ENCODE results near the gene TTC3.

TTC3 gene

DNA sequence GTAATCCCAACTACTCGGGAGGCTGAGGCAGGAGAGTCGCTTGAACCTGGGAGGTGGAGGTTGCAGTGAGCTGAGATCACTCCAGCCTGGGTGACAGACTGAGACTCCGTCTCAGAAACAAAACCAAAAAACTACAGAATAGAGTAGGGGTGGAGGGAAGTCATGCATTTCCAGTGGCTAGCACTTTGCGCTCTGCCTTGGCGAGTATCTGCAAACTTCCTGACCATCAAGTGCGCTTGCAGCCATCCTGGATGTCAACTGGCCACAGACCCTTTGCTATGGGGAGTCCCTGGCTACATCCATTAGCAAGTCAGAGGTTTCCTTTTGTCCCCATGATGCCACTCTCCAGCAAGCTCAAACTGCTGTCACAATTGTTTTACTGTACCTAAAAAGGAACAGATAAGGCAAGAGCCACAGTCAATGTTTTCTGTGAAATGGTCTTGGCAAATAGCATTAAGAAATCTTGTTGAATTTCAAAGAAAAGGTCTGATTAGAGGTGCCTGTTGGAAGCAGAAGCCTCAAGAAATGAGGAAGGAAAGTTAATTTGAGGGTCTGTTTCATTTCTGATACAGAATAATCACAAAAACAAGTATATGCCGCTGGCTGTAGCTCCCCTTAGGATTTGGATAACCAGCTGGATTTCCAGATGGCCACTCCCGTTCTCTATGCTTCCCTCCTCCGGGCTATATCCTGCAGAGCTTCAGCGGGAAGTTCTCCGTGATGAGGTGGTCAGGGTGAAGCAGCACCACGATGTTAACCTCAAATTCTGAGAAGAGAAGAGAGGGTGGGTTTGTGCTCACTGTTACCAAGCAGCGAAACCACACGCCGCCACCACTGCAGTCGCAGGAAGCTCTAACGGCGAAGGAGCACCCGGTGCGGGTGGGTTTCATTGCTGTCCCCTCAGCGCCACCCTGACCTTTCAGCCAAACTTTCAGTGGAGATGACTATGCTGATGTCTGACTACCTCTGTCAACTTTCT, 152.1 kb downstream of the TTC3 start:
- no peak for DNase-seq (ENCODE audit: low read depth)

DNA sequence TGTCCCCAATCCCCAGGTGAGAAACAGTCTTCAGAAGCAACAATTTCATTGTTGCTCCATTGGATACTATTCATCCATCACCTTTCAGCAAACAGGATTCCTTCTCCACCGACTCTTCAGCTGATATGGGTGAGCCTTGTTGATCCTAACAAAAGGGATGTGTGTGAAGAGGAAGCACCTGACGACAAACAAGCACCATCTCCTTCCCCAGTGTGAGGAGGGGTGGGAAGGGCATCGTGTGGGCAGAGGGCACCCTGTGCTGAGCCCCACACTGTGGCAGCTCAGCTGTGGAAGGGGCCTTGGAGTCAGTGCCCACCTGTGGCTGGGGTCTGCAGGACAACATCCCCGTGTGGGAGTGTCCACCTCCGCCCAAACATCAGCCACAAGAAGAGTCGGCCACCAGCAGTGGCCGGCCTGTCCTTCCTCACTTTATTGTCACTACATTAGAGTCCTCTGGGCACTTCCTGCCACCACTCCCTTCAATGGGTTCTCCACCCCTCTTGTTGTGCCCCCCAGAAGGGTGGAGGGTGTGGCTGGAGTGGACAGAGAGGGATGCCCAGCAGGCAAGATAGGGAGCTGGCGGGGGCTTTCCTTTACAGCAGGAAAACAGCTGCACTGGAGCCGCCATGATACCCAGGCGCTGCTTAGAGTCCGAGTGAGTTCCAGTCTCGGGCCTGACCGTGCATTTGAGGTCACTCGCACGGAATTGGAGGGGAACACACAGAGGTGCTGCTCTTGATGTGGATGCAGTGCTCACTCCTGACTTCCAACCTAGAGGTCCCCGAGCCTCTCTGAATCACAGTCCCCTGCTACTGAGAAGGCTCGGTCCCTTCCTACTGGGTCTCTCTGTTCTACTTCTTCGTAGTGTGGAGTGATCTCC, 153.2 kb downstream of the TTC3 start:
- no peak for DNase-seq (ENCODE audit: low read depth)

DNA sequence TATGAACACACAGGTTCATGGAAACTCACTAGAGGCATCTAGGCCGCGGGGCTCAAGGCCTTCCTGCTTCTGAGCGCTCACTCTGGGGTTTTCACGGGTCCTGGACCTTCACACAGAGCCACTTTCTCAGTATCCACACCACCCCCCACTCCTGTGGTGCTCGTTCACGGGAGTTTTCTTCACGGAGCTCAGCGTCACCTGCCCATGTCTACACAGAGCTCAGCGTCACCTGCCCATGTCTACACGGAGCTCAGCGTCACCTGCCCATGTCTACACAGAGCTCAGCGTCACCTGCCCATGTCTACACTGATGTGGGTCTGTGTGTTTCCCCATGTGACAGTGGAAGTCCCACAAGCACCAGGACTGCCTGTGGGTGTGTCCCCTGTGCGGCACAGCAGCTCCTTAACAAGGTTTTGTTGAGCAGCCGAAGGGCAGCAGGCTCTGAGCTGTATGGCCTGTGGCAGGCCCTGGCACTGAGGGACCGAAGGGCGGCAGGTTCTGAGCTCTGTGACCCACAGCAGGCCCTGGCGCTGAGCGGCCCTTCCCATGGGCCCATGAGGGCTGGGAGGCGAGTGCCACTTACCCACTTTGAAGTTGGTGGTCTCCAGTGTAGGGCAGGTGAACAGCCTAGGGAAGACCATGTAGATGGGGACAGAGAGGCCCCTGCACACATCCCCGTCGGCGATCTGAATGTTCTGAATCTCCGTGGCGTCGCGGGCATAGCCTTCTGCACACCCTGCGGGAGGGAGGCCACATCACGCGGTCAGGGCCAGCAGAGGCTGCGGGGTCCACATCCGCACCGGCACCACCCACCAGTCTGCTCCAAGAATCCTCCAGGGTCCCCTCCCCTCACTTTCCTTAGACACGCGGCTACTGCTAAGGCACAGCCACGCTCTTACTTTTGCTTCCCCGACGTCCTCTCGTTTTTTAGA, 154.3 kb downstream of the TTC3 start:
- no peak for DNase-seq (ENCODE audit: low read depth)

DNA sequence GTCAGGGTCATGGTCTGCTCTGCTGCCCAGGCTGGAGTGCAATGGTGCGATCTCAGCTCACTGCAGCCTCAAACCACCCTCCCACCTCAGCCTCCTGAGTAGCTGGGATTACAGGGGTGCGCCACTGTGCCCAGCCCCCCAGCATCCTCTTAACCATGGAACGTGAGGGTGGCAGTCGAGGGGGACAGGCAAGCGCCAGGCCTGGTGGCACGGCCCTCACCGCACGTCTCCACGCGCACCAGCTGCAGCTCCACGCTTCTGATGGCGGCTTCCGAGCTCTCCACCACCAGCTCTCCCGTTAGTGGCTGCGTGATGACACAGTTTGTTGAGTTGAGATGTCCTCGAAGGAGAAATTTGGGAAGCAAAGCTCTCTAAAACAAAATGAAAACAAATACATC, 154.9 kb downstream of the TTC3 start:
- DNase-seq (ENCODE audit: low read depth): no peak

DNA sequence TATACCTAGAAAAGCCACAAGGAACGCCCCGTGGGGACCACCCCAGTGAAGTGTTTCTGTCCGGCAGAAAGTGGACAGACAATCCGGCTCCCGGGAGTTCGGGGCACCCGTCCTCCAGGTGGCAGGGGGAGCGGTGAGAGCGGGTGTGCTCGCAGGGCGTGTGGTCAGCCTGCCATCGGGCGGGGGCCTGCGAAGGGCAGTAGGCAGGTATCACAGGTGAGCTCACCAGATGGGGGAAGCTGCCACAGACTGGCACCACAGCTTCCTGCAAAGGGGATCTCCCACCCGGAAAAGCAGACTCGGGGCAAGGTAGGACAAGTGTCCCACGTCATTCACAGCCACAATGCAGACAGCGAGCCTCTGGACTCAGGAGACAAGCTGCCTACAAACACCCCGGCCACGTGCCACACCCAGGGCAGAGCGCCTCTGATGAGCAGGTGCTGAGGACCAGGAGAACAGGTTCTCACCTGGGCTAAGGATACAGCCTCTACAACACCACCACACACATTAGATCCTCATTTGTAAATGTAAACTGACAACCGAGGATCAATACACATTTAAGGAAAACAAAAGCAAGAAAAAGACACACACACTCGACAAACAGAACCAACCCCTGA, 157.7 kb downstream of the TTC3 start:
- no peak for DNase-seq (ENCODE audit: low read depth)

DNA sequence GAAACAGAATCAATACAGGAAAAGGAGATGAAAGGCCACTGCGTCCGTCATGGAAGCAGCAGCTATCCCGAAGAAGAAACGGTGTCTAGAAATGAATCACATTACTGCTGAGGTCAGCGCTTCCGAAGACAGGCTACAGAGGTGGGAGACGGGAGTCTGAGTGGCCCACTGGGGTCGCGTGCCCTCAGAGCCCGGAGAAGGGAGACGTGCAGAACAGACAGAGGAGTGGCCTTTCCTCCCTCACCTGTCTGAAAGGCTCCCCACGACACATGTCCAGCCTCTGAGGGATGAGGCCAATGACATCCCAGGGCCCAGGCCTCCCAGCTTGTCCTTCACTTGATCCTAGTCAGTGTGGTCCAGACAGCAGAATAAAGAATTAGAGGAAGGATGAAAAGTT, 158.2 kb downstream of the TTC3 start:
- DNase-seq (ENCODE audit: low read depth): no peak

DNA sequence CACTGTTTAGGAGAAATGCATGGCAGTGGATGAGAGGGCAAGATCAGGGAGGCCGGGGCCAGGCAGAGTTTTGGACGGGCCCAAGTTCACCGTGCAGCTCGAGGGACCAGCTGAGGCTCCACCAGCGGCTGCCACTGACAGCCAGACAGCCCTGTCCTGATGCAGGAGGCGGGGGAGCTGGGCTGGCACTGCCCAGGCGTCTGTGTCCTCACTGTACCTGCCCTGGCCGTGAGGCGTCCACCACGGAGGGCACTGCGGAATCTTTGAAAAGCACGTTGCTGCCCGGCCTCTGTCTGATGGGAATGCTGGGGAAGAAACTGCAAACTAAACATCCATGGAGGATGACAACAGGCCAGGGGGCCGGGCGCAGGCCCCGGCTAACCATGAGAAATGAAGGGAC, 158.6 kb downstream of the TTC3 start:
- DNase-seq (ENCODE audit: low read depth): no peak

DNA sequence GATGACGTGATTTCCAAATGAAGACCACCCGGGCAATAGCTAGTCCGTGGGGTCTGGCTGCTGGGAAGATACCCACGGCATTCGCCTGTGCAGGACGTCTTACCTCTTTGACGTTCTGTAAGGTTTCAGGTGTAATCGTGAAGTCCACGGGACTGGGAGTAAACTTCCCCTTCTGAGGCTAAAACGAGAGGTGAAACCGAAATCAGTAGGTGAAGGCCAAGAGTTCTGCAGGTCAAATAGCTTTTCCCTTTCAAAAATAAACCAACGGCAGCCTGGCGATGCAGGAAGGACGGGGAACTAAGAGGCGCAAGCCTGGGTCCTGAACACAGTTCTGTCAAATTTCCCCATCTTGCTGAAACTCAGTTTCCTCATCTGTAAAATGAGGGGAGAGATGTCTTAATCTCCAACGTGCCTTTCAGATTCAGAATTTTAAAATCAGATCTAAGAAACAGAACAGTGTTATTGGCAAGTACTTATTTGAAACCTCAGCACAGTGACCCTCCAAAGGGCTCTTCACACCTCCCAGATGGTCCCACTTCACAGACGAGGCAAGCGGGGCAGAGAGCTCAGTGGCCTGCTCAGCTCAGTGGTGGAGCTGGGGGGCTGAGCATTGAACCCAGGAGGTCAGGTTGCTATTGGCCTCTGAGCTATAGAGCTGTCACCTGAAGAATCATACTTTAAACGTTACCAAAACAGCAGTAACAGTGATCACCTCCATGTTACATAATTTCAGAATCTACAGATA, 159.4 kb downstream of the TTC3 start:
- no peak for DNase-seq (ENCODE audit: low read depth)

DNA sequence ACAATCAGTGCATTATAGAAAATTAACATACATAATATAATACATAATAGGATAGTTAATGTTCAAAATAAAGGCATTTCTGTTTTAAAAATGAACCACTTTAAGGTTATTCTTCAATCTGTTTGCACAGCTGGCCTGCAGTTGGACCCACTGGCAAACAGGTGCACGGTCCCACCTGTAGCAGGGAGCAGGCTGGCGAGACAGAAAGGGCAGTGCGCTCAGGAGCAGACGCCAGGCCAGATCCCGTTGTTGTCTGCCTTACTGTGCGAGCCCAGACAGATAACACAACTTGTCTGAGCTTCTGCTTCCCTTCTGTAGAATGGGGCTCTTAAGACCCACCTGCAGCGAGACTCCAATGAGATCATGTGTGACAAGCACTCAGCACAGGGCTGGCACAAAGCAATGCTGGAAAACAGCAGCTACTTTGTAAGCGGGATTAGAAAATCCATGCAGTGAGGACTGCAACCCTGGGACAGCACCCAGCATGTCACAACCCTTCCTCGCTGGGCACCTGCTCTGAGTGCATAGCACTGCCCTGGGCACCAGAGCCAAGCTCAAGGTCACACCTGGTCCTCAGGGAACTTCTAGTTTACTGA, 160.6 kb downstream of the TTC3 start:
- no peak for DNase-seq (ENCODE audit: low read depth)

DNA sequence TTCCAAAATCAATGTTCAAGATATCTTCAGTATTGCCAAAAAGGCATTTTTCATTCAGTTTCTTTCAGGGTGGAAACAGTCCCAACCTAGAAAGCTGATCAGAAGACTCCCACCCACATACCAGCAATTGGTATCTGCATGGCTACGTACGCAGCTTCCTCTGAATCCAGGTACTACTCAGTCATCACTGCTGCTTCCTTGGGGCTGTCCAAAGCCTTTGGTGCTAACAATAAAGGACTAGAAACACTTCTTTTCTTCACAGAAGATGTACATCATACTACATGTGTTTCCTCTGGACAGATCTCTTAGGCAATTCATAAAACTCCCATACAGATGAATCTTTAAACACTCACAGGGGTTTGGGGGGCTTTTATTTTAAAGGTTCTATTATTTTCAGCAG, 164.3 kb downstream of the TTC3 start:
- DNase-seq (ENCODE audit: low read depth): no peak

DNA sequence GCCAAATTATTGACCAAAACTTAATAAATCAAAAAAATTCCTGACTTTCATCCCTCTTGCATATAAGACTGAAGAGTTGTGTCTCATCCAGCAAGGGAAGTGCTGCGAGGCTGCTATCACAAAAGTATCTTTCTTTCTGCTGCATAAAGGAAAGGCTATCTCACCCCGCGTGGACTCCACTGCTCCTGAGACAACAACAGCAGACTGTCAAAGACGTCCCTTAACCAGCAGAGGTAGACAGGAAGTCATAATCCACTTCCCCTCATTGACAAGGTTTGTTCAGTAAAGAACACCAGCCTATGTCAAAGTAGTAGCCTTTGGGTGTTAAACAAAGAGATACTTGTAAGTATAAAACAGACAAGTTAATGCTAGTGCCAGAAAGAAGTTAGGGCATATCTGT, 164.7 kb downstream of the TTC3 start:
- no peak for DNase-seq (ENCODE audit: low read depth)

DNA sequence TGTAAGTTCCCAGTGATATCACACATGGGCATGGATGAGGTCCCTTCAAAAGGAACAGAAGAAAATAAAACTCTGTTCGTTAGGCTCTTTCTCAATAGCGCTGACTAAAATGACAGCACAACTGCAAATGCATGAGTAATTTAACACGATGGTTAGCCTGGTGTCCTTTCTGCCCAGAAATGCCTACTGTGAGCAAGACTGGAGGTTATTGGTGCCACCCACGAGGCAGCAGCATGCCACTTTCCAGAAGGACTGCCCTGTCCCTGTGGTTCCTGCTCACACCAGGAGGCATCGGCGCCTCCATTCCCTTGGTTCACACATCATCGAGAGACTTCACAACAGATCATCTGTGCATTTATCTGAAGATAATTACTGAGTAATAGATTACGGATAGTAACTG, 167.9 kb downstream of the TTC3 start:
- DNase-seq (ENCODE audit: low read depth): no peak

DNA sequence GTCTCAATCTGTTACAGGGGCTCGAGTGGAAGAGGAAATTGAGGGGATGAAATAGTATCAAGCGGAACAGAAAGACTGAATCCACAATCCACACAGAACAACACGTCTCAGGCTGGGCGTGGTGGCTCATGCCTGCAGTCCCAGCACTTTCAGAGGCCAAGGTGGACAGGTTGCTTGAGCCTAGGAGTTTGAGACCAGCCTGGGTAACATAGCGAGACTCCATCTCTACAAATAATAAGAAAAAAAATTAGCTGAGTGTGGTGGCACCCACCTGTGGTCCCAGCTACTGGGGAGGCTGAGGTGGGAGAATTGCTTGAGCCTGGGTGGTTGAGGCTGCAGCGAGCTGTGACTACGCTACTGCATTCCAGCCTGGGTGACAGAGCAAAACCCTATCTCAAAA, 168.4 kb downstream of the TTC3 start:
- DNase-seq (ENCODE audit: low read depth): no peak

DNA sequence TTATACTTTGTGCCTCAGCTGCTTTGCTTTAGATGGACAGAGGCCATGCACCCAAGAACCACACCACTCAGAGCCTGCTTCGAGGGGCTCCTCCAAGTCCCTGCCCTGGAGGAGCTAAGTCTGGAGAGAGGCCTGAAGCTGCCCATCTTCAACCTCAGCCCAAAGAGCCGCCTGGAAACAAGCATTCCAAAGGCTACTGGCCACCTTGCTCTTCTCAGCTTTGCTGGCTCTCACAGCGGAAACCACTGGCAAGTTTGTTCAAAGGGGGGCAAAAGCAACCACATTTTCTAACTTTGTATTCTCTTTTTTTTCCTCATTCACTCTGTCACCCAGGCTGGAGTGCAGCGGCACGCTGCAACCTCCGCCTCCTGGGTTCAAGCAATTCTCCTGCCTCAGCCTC, 170.9 kb downstream of the TTC3 start:
- DNase-seq (ENCODE audit: low read depth): no peak

DNA sequence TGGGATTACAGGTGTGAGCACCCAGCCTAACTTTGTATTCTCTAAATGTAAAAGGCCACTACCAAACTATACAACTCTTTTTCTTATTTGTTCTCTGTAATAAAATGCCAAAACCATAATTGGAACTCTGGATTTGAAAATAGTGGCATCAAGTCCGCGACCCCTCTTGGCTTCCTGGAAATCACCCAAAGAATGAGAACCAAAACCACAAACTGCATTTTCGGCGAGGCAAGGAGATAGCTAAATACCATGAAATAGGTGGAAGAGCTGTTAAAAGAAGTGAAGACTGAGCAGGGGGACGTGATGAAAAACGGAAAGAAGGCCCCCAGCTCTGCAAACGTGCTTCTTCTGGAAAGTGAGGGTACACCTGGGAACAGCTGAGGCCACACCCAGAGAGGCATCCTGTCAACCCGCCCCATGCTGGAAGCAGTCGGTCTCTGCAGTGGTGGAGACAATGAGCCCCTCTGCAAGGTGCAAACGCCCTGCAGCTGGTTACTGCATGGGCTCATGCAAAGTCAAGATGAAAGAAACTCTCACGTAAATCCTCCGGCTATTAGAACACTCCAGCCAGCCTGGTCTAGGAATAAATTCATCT, 171.5 kb downstream of the TTC3 start:
- DNase-seq (ENCODE audit: low read depth): no peak

DNA sequence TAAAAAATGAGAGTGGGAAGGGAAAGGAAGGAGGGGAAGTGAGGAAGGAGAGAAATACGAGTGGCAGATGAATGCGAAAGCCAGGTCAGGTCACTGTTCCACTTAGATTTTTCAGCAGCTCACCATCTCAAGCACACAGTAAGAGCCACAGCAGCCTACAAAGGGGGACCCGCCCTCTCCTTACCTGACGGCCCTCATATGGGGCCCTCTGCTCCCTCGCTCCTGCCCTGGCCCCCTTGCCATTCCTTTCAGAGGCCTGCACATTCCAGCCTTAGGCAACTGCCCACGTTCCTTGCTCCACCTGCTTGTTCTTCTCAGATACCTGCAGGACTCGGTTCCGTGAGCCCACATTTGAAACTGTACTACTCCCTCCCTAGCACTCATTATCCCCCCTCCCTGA, 172.1 kb downstream of the TTC3 start:
- DNase-seq (ENCODE audit: low read depth): no peak

DNA sequence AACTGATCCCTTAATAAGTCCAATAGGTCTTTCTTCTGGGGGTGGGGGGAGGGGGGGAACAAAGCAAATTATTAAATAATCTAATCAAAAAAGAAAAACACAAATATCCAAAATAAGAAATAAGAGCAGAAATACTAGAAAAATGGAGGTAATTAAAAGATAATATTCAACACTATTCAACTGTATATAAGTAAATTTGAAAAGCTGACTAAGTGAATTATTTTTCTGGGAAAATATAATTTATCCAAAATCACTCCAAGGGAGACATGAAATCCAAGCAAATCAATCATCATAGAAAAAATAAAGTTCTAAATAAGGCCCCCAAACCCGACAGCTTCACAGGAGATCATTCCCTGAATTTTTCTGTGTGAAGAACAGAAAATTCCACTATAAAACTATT, 175.2 kb downstream of the TTC3 start:
- no peak for DNase-seq (ENCODE audit: low read depth)

DNA sequence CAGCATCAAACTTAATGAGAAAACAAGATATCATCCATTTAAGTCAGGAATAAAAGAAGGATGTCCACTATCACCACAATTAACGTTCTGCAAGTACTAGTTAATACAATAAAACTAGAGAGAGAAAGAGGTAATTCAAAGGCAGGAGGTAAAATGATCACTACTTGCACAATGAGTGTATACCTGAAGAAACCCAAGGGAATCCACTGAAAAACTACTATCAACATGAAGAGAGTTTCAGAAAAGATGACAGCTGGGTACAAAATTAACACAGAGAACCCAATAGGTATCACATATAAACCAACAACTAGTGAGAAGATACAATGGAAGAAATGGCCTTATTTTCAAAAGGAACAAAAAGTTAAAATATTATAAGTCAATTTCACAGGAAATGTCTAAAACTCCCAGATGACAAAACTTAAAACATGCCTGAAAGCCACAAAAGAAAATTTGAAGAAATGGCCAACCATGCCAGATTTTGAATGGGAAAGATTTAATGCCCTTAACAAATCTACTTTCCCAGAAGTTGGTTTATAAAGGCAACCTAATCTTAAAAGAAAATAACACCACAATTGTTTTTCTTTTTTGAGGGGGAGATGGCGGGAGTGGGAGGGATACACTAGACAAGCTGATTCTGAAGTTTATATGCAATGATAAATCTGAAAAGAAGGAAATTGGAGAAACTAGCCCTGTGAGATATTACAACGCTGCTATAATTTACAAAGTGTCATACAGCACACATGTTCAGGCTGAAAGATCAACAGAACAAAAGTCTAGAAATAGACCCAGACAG, 176.3 kb downstream of the TTC3 start:
- DNase-seq (ENCODE audit: low read depth): no peak

DNA sequence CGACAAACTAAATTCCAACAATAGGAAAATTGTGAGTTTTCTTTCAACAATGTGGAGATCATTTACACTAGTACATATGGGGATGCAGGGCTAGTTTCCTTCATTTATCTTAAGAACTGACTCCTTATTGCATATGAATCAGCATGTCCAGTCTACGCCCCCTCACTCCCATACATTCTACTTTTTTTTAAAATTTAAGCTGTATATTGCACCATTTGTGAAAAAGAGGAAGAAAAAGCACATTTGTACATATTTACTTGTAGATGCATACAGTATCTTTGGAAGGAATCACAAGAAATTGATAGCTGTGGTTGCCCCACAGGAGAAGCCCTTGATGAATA, 178.2 kb downstream of the TTC3 start:
- DNase-seq (ENCODE audit: low read depth): no peak
